Measurements from ENCODE around the gene ADARB2.

The ADARB2 gene

GRCh38 chr10:1684991-1685390 is 52.3 kb downstream of the ADARB2 start:
- no peak for DNase-seq

- DNase-seq = no peak
Observed at GRCh38 chr10:1683649-1684048, 53.7 kb downstream of the ADARB2 start.

DNA sequence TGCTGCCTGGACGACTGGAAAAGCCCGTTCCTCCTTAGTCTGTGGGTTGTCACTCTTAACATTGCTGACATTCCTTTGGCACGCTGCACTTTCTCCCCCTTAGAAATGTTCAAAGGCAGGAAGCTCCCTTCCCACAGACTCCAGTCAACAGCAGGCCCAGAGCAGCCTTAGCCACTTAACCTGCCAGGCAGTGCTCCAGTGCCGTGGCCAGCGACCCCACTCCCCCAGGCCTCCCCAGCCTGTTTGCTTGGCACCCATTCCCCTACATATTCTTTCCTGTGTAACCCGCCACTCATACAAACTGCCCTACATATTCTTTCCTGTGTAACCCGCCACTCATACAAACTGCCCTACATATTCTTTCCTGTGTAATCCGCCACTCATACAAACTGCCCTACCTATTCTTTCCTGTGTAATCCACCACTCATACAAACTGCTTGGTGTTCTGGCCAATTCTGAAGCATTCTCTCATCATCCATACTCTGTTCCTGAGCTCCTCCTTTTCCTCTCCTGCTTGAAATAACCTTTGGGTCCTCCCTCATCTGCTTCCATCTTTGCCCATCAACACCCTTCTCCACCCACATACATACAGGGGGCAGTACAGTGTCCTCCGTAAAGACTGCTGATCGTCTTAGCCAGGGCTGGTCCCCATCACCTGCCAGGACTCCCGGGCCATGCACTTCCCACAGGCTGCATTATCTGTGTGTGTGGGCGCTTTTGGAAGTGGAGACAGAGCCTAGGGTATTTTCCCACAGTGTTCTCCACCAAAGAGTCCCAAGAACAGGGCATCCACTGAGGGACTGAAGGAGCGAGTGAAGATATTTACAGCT is 57.3 kb downstream of the ADARB2 start:
- DNase-seq = no peak

DNA sequence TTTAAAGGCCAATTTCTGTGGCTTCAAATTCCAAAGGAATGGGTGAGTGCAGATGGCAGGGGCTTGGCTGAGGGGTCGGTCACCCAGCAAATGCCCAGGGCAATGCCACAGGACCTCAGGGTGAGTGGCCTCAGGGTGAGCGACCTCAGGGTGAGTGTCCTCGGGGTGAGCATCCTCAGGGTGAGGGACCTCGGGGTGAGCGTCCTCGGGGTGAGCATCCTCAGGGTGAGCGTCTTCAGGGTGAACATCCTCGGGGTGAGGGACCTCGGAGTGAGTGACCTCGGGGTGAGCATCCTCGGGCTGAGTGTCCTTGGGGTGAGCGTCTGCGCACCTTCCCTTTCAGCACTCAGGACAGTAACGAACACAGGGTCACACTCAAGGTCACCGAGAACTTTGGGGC is 59.2 kb downstream of the ADARB2 start:
- no peak for DNase-seq

DNA sequence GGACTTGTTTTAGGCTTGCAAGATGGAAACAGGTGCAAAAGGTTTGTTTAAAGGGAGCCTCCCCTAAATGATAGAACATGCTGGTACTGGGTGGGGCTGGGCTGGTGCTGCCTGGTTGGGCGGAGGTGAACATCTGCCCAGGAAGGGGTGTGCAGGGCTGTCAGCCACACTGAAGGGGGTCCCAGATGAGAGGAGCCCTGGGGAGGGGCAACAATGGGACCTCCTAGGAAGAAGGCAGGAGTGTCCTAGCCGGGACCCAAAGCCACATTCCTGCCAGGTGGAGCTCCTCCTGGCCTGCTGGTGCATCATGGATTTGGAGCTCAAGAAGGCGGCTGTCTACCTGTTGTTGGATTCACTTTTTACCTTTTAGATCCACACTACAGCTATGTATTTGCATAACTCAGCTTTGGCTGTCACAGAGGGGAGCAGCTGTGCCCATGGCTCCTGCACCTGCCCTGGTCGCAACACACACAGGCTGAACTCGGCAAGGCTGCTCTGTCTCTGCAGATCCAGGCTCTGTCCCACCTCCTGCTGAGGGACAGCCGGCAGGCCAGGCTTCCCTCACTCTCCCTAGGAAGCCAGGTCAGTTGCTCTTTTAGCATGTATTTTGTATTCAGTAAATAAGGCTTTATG is 59.9 kb downstream of the ADARB2 start:
- peak in 1 of 3 experiments; percentile 36 for DNase-seq

DNA sequence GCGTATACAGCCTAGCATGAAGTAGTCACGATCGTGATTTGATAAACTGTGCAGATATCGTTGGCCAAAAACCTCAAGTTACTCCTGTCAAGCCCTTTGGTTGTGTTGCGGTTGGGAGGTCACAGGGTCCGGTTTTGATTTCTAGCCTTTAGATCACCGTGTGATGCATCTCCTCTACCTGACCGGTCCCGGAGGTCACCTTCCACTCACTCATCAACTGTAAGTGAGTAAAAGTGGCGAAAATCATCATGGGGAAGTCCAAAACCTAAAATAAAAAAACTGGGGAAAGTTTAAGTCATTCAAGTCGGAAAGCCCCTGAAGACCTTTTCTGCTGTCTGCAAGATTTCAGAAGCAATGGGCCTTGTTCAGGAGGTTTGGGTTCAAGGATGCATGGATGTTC is 62.8 kb downstream of the ADARB2 start:
- no peak for DNase-seq

DNA sequence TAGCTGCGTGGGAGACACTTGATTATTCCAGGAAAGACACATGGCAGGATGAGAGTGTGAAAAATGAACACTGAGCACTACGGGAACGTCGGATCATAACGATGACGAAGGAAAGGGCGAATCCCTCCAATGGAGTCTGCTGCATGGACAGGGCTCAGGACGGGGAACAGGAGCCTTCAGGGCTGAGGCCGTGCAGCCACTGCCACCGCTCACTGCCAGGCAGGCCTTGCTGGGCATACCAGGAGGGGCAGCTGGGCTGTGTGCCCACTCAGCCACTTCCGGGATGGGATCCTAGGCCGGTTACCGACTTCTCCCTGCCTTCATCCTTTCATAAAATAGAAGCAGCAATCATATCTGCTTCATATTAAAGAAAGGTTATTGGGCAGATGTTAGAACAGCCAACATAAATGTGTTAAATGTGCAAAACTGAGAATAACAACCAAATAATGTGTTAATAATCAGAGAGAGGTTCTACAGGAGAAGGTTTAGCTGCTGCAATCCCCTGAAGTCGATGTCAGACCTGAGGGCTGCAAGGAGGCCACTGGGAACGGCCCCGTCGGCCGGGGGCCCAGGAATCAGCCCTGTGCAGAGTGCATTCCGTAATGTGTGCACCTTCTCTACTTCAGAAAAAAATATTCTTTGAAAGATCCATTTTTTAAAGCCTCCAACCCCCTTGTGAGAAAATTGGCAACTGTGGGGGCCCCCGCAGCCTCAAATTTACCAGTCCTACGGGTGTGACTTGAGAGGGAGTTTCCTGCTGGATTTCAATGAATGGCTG is 63.6 kb downstream of the ADARB2 start:
- no peak for DNase-seq

DNA sequence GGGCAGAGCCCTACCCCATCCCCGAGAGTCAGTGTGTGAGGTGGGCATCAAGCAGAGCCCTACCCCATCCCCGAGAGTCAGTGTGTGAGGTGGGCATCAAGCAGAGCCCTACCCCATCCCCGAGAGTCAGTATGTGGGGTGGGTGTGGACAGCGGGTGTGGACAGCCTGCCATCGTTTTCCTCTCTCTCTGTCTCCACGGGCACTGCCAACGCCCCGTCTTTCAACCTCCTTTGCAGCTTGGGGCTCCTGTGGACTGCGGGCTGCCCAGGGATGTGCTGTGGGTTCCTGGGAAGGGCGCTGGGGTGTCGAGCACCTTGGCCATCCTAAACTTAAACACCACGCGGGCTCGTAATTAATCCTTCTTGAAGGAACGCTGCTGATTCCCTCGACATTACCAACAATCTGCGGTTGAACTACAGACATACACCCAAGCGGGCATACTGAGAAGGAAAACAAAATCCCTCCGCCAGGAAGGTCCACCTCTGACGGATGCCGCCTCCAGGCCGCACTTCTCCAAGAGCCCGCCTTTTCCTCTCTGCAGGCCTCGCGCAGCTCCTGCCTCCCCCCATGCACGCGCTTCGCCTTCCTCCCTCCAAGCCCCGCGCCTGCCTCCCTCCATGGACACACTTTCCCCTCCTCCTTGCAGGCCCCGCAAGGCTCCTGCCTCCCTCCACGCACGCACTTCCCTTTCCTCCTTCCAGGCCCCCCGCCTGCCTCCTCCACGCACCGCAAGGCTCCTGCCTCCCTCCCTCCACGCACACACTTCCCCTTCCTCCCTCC is 65.1 kb downstream of the ADARB2 start:
- DNase-seq = no peak

DNA sequence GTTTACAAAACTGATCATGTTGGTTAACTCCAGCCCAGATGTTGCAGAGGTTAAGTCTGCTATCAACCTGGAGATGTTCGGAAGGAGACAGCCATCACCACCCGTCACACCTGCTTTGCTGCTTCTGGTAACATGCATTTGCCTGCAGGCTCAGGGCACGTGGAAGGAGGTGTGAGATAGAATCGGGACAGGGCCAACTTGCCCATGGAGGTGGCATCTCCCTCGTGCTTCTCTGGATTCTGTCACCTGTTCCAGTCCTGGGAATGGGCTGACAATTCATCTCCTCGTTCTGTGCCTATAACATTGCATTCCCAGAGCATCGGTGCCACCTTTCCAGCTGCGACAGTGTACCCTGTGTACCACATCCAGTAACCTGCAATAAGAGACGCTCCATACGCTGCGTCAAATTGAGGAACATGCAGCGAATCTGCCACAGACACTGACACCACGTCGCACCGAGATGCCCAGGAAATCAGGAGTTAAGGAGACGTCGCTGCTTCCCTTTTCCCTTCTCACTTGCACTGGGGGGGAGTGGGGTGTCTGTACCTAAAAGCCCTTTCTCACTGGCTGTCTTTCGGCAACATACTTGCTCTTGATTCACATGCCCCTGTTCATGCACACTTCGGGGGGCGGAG is 65.8 kb downstream of the ADARB2 start:
- DNase-seq = no peak

GRCh38 chr10:1670541-1671365 is 66.6 kb downstream of the ADARB2 start:
- DNase-seq = no peak

GRCh38 chr10:1669433-1669832 is 67.9 kb downstream of the ADARB2 start:
- no peak for DNase-seq

GRCh38 chr10:1668399-1668798 is 68.9 kb downstream of the ADARB2 start:
- peak in 2 of 3 experiments; percentile 13 to 63 for DNase-seq

DNA sequence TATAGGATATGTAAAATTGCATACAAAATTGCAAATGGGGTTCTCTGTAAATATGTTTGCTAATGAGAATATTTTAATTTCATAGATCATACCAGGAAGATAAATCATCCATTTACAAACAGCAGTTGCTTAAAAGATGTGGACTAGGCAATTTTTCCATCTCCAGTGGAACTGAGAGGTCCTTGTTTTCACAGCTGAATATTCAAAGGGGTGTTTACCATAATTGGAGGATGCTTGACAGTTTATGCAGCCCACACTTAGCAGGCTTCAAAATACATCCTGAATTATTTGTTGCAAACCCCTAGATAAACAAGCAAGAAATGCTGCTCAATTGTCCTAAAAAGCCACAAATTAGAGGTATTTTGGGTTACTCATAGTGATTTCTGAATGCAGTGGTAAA is 69.9 kb downstream of the ADARB2 start:
- DNase-seq = no peak

DNA sequence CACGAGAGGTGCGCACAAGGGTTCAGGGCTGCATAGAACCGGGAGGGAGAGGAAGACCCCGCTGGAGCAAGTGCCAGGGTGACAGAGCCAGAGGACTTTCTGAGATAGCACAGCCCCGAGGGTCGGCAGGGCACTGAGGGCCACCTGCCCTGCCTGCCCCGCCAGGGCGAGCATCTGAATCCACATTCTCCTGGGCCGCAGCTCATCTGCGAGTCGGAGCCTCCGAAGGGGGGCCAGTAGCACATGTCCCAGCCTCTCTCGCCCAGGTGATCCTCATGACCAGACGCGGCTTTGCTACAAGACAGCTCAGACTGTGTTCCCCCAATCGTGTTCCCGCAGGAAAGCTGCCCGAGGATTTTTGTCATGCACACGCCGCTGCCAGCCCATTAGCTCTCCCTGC is 71.2 kb downstream of the ADARB2 start:
- no peak for DNase-seq

DNA sequence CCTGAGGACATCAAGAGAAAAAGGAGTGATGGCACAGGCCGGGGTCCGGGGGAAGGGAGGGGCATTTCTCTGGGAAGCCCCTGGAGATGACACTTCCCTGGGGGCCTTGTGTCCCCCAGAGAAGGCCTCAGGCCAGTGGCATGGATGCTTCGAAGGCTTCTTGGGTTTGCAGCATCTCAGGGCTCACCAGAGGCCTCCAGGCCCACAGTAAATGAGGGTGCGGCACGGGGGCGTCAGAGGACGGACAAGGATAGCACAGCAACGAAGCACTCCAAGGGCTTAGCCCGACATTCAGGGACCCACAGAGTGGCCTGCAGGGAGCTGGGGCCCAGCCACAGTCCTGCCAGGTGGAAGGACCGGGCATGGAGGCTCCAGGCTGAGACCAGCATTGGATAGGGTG is 71.6 kb downstream of the ADARB2 start:
- DNase-seq = no peak

- DNase-seq = no peak
Observed at GRCh38 chr10:1665021-1665661, 72.2 kb downstream of the ADARB2 start.

- DNase-seq = no peak
Observed at GRCh38 chr10:1664333-1664964, 72.9 kb downstream of the ADARB2 start.

GRCh38 chr10:1663226-1663625 is 74.1 kb downstream of the ADARB2 start:
- DNase-seq = no peak

DNA sequence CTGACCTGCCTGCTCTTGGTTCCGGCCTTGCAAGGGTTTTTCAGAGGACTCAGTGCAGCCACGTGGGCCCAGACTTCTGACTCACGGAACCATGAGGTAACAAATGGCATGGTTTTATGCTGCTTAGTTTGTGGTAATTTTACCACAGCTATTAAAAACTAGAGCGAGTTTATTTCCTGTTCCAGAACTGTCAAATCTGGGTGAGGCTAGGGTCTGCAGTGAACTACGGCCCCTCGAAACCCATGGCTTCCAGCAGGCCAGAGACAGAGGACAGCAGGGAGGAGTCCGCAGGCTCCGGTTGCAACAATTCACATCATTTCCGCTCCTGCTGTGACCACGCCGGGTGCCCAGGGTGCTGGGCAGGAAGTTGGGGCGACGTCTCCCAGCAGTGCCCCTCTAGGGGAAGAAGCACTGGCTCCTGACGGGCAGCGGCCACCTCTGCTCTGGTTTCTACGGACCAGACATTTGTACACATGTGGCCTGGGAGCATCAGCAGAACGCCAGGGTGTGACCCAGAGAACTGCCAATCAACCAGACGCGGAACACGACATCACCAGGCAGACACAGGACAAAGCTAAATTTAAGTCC is 74.8 kb downstream of the ADARB2 start:
- no peak for DNase-seq

- DNase-seq = peak in 1 of 3 experiments; percentile 45
Observed at GRCh38 chr10:1661859-1662437, 75.4 kb downstream of the ADARB2 start.

All from NCI-H1417 (cell line).